Activated T-cell treated with anti-CD3 and anti-CD28 coated beads, Interleukin-2, amount 50 U/mL, for 4 hours (primary cell): ENCODE measurements around the gene WASF3. TPM values are rescaled to one million over a fixed set of nuclear protein-coding genes. Genes with fewer than 3 reads are reported as not detected.

ENCODE experiments used
- ATAC-seq, 2 donors: fragments of 200-7000 bp; cut with Tn5 transposase; one replicate each; pipeline ENCODE4 v1.10.0; 2021
- DNase-seq: peaks from one replicate; pipeline ENCODE4 v3.0.0-alpha.2; 2020
- H3K27me3 Mint-ChIP-seq: one replicate; pipeline ENCODE4 v1.8.0; 2021; ENCODE audit warnings: low read depth, mixed read lengths
- H3K36me3 Mint-ChIP-seq: one replicate; pipeline ENCODE4 v1.8.0; 2022; ENCODE audit warnings: mixed read lengths; ENCODE audit not compliant: insufficient read depth
- H3K4me1 Mint-ChIP-seq: one replicate; pipeline ENCODE4 v1.8.0; 2021; ENCODE audit warnings: low read depth, mixed read lengths
- H3K4me3 Mint-ChIP-seq: one replicate; pipeline ENCODE4 v1.8.0; 2021; ENCODE audit warnings: mild to moderate bottlenecking, moderate library complexity, mixed read lengths
- H3K9me3 Mint-ChIP-seq: one replicate; pipeline ENCODE4 v1.8.0; 2021; ENCODE audit warnings: mixed read lengths
- total RNA-seq, 3 donors: library from RNA; stranded (reverse); gene quantifications; one replicate each; pipeline ENCODE4 v1.2.1, GENCODE V29; 2021

WASF3 gene
- total RNA-seq, 3 donors from 2014 or later, result 0.14 to 0.33 (median 0.26) TPM

DNA sequence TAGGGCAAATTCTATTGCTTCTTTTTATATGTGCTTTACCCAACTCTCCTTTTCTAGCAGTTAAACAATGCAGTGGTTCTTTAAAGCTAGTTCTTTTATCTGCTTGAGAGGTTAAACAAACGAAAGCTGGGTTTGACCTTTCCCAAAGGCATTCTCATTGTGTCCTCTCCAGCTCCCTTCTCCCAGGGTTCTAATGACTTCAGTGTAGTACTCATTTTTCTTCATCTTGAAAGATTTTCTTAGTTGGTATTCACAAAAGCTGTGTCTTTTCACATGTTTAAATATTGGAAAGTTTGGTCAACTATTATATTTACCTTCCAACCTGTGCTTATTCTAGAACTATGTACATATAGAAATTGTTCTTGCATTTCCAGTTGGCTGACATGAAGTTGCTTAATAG is 1.5 kb downstream of the WASF3 start:
- no peaks in the 10 kb centered on the region for H3K36me3 Mint-ChIP-seq
- H3K9me3 Mint-ChIP-seq, result peaks cover 5% of the 10 kb centered on the region
- no peak overlapping the region for H3K4me3 Mint-ChIP-seq
- peaks cover 12% of the 10 kb centered on the region for H3K4me1 Mint-ChIP-seq
- no peak for DNase-seq
- ATAC-seq, result no peak
- H3K27me3 Mint-ChIP-seq, result peaks cover 49% of the 10 kb centered on the region

DNA sequence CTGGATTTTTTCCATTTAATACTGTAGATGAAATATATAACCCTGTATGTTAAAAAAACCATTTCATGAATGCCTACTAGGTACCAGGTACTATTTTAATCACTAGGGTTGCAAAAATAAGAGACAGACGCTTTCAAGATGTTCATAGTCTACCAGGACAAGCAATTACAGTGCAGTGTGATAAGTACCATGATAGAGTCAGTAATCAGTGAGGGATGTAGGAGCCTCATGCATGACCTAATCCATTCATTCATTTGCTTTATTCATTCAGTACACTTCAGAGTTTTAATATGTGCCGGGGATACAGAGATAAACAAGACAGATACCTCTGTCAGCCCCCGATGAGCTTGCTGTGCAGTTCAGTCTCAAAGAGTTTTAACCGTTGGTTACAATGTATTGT is 3.0 kb downstream of the WASF3 start:
- ATAC-seq, result no peak
- DNase-seq, result no peak
- H3K4me3 Mint-ChIP-seq, result no peak overlapping the region
- H3K4me1 Mint-ChIP-seq, result peaks cover 12% of the 10 kb centered on the region
- H3K9me3 Mint-ChIP-seq, result peaks cover under 1% of the 10 kb centered on the region
- H3K27me3 Mint-ChIP-seq, result peaks cover 42% of the 10 kb centered on the region
- no peaks in the 10 kb centered on the region for H3K36me3 Mint-ChIP-seq

DNA sequence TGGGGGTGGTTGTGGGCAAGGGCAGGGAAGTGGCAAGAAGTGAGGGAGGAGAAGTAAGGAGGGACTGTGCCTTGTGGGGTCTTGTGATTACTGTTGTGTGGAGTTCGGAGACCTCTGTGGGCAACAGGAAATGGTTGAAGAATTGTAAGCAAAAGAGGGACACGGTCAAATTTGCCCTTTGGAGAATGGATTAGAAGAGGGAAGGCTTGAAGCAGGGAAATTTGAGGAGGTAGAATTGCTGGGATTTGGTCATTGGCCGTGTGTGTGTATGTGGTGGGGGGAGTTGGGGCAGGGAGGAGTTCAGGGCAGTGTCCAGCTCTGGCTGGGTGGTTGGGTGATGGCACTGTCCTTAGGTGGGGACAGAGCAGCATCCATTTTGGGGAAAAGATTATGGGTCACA is 3.6 kb downstream of the WASF3 start:
- H3K9me3 Mint-ChIP-seq, result no peaks in the 10 kb centered on the region
- no peak for ATAC-seq

DNA sequence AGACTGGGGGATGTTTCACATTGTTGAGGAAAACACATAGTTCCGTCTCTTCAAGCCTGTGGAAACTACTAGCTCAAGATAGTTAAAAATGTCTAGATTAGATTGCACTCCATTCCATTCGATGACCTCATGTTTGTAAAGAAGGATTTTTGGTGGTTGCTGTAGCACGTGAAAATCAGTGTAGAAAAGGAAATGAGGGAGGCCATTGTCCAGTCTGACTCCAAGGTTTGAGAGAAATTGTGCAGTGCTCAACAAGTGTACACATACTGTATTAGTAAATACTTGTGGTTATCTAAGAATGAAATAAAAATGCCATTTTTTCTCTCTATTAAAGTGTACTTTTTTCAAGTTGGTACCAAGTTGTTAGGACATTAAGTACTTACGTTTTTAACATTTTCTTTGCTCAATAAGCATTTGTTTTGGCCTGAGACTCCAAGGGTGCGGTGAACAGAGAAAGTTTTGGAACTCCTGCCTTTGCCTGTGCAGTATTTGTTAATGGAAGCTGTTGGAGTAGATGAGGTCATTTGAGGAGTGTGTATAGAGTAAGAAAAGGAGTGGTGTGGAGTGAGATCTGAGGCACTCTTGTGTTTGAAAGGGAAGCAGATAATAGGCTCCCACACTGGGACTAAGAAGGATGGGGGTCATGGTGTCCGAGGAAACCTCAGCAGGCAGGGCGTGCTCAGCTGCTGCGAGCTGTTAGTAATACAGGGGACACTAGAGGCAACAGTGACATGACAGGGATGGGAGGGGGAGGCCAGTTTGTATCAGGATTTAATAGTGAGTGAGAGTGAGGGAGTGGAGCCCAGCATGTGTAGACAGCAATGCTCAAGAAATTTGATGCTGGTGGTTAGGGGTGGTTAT is 4.4 kb downstream of the WASF3 start:
- Mint-ChIP-seq H3K4me1 (peaks cover 10% of the 10 kb centered on the region), H3K4me3 (no peak overlapping the region), H3K36me3 (no peaks in the 10 kb centered on the region), H3K9me3 (no peaks in the 10 kb centered on the region), H3K27me3 (peaks cover 35% of the 10 kb centered on the region)
- DNase-seq (no peak), ATAC-seq (no peak)

More for the DNA sequence above, 3.6 kb downstream of the WASF3 start:
- Mint-ChIP-seq H3K4me1 (peaks cover 12% of the 10 kb centered on the region), H3K4me3 (no peak overlapping the region), H3K36me3 (no peaks in the 10 kb centered on the region), H3K27me3 (peaks cover 39% of the 10 kb centered on the region)
- DNase-seq, result no peak

DNA sequence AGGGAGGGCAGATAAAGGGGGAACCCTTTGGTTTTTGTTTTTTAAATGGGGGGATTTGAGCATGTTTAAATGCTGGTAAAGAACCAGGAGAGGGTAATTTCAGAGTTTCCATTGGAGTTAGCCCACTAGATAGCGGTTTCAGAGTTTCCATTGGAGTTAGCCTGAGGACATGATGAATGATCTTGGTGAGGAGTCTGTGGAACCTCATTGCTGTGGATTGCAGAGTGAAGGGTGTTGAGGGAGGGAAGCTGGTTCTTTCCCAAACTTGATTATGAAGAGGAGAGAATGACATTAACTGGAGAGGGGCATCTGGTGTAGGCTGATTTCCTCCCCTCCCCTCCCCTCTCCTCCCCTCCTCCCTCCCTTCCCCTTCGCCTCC is 5.0 kb downstream of the WASF3 start:
- peaks cover 9% of the 10 kb centered on the region for H3K4me1 Mint-ChIP-seq
- peaks cover 30% of the 10 kb centered on the region for H3K27me3 Mint-ChIP-seq
- ATAC-seq (no peak), DNase-seq (no peak)
- H3K9me3 Mint-ChIP-seq, result no peaks in the 10 kb centered on the region
- no peak overlapping the region for H3K4me3 Mint-ChIP-seq
- H3K36me3 Mint-ChIP-seq, result no peaks in the 10 kb centered on the region

DNA sequence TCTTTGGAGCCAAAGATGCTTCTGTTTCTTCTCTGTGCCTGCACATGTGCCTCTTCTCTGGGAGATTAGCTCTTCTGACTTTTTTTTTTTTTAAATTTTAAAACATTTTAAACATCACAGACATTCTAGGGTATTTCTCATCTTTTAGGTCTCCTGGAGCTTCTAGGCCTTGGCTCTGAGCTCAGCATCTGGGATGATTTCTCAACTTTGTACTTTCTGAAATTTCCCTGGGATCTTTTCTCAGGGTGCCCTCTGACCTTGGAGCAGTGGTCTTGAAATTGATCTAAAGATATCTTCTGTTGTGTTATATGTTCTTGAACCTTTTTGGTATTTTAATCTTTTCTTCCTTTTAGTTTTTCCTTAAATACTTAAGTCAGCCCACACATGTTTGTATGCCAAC is 6.2 kb downstream of the WASF3 start:
- Mint-ChIP-seq H3K36me3 (no peaks in the 10 kb centered on the region), H3K9me3 (no peaks in the 10 kb centered on the region), H3K4me1 (peaks cover 5% of the 10 kb centered on the region), H3K4me3 (no peak overlapping the region), H3K27me3 (peaks cover 31% of the 10 kb centered on the region)
- DNase-seq, result no peak
- ATAC-seq, result no peak

DNA sequence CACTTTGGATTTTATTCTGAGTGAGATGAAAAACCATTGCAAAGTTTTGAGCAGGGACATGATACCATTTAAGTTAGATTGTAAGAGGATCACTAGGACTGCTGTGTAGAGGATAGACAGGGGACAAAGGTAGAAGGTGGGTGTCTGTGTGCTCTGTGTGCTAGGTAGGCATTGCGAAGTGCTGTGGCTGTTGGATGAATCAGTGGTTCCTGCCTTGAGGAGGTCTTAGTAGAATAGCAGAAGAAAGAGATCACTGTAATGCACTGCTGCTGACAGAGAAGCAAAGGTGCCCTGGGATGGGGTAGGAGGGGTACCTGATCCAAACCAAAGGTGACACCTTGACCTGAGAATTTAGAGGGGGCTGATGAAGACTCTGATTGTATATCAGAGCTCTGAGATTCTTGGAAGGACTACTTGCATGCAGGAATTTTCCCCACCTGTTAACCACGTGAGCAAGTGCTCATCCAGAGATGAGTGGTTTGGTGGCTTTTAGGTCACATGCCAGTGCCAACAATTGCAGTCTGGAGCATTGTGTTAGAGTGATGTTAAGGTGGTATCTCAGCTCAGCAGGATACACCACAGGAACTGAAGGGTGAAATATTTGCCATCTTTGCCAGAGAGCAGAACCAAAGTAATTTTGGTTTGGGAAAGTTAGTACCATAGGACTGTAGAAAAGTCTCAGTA is 10.8 kb downstream of the WASF3 start:
- ATAC-seq (no peak), DNase-seq (no peak)
- Mint-ChIP-seq H3K9me3 (no peaks in the 10 kb centered on the region), H3K4me1 (no peaks in the 10 kb centered on the region), H3K4me3 (no peak overlapping the region), H3K27me3 (peaks cover 17% of the 10 kb centered on the region), H3K36me3 (no peaks in the 10 kb centered on the region)

DNA sequence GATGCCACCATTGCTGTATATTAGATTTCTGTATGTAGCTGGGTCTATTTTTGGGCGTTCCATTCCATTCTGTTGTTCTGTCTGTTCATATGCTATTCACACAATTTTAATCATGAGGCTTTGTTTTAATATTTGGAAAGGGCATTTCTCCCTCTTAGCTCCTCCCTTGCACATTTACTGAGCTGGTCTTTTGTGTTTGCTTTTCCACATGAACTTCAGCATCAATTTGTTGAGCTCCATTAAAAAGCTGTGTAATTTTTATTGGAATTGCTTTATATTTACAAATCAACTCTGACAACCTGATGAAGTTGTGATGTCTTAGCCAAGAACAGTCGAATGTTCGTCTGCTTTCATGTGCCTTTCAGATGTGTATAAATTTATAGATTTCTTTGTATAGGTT is 14.0 kb downstream of the WASF3 start:
- DNase-seq (no peak), ATAC-seq (no peak)
- no peaks in the 10 kb centered on the region for H3K36me3 Mint-ChIP-seq
- no peaks in the 10 kb centered on the region for H3K4me1 Mint-ChIP-seq
- H3K9me3 Mint-ChIP-seq, result peaks cover 4% of the 10 kb centered on the region
- no peak overlapping the region for H3K4me3 Mint-ChIP-seq
- peaks cover 11% of the 10 kb centered on the region for H3K27me3 Mint-ChIP-seq

DNA sequence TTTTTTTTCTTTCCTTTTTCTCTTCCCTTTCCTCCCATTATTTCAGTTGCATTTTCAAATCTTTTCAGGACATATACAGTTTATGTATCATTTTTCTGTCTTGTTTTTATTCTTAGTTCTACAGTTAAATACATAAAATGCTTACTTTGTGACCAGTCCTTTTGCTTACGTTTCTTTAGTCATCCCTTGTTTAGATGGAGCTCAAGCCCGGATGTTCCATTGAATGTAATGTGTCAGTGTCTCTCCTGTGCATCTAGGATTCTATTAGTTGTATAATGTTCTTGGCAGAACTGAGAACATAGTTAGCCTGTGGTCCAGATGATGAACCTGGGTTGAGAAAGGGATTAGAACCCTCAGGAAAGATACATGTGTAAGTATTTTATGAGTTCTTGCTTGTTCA is 17.8 kb downstream of the WASF3 start:
- Mint-ChIP-seq H3K9me3 (peaks cover 10% of the 10 kb centered on the region), H3K27me3 (peaks cover 7% of the 10 kb centered on the region), H3K36me3 (no peaks in the 10 kb centered on the region), H3K4me3 (no peak overlapping the region), H3K4me1 (no peaks in the 10 kb centered on the region)
- DNase-seq, result no peak
- no peak for ATAC-seq

DNA sequence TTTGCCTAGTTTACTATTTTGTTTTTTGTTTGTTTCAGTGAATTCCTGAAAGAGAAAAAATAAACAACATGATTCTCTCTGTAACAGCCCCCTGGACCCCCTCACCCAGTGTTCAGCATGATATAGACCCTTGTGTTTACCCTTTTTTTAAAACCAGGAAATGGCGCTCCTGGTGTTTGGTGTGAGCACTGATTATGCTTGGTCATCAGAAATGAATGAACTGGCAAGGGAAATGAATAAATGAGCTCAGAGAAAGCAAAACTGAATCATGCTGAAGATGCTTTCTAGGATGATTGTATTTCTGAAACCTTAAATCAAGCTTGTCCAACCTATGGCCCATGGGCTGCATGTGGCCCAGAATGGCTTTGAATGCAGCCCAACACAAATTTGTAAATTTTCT is 22.1 kb downstream of the WASF3 start:
- Mint-ChIP-seq H3K4me3 (no peak overlapping the region), H3K36me3 (no peaks in the 10 kb centered on the region), H3K9me3 (peaks cover 10% of the 10 kb centered on the region), H3K27me3 (peaks cover 20% of the 10 kb centered on the region), H3K4me1 (no peaks in the 10 kb centered on the region)
- ATAC-seq (no peak), DNase-seq (no peak)

DNA sequence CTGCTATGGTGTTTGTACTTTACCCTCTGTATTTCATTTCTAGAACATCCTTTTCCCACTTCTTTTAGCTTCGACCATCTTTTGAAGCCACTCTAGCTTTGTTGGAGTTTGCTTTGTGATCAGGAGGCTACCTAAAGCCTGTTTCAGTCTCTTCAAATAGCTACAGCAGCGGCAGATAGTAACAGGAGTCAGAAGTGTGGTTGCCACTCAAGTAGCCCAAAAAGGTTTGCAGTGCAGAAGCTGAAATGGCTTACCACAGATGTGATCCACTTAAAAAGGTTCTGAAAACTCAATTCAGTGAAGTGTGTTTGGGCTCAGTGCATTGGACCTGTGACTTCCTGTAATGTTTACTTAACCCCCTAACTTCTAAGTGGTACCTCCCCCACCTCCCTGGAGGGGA is 26.2 kb downstream of the WASF3 start:
- Mint-ChIP-seq H3K4me3 (no peak overlapping the region), H3K36me3 (no peaks in the 10 kb centered on the region), H3K27me3 (peaks cover 14% of the 10 kb centered on the region), H3K9me3 (peaks cover under 1% of the 10 kb centered on the region), H3K4me1 (no peaks in the 10 kb centered on the region)
- DNase-seq, result no peak
- ATAC-seq, result no peak

DNA sequence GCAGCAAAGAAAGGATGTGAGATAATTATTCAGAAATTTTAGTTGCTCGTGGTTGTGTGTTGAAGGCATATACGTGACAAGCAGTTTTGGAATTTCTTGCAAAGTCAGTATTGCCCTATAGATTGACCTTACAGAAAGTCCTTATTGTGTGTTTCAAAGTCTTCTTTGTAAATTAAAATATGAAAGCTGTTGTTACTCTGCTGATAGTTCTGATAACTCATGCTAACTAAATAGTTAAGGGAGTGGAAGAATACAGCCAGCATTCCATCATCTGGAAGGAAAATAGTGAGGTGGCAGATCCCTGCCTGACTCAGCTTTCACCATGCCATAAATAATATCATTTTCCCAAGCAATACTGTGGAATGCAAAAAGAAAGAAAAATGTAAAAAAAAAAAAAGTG is 27.2 kb downstream of the WASF3 start:
- Mint-ChIP-seq H3K9me3 (no peaks in the 10 kb centered on the region), H3K27me3 (peaks cover 18% of the 10 kb centered on the region), H3K4me3 (no peak overlapping the region), H3K36me3 (no peaks in the 10 kb centered on the region), H3K4me1 (no peaks in the 10 kb centered on the region)
- ATAC-seq, result no peak
- no peak for DNase-seq

DNA sequence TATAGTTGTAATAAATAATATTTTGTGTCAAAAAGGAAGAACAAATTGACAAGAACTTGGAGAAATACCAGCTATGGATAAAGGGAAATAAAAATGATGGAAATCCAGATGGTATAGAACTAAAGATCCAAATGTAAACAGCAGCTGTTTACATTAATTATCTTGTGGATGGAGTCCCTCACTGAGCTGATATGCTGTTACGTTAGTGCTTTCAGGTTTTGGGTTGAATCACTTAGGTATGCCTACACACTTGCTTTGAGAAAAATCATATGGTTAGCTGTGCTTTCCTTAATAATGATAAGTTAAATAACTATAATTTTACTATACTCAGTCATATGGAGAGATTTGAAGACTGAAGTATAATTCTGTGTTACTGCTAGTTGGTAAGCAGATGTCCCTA is 27.7 kb downstream of the WASF3 start:
- H3K4me3 Mint-ChIP-seq, result no peak overlapping the region
- H3K27me3 Mint-ChIP-seq, result peaks cover 18% of the 10 kb centered on the region
- no peaks in the 10 kb centered on the region for H3K36me3 Mint-ChIP-seq
- no peak for ATAC-seq
- no peak for DNase-seq
- no peaks in the 10 kb centered on the region for H3K9me3 Mint-ChIP-seq
- no peaks in the 10 kb centered on the region for H3K4me1 Mint-ChIP-seq

DNA sequence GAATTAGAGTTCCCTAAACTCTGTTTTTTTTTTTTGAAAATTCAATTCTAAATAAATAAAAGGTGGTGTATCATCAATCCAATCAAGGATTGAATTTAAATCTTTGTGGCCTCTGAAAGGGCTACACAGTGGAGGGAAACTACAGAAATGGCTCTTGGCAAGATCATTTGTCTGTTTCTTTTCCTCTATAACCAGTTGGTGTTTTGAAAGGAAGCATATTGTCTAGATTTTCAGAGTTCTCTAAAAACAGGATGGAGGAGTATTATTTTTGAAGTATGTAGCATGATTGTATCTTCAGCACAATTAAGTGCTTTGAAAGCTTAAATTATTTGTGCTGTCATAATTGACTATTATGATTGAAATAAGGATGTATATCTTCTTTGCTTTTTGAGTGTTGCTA is 29.8 kb downstream of the WASF3 start:
- H3K9me3 Mint-ChIP-seq, result no peaks in the 10 kb centered on the region
- ATAC-seq, result no peak
- no peak for DNase-seq
- H3K4me1 Mint-ChIP-seq, result no peaks in the 10 kb centered on the region
- no peaks in the 10 kb centered on the region for H3K36me3 Mint-ChIP-seq
- H3K4me3 Mint-ChIP-seq, result no peak overlapping the region
- peaks cover 24% of the 10 kb centered on the region for H3K27me3 Mint-ChIP-seq

DNA sequence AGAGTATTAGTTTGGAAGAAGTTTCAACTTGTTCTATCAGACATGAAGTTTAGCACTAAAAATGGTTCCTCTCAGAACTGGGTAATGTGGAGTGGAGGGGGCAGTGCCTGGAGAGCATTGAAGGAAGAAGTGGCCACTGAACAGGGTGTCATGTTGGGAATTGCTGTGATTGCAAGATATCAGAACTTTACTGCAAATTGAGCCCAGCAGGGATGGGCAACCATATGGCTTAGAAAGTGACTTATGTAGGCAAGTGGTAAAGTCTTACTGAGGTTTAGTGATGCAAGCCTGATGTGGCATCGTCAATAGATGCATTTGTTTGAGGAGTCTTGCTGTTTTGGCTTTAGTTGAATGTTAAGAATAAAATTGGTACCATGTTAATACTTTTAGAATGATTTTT is 31.7 kb downstream of the WASF3 start:
- no peak for ATAC-seq
- no peaks in the 10 kb centered on the region for H3K9me3 Mint-ChIP-seq

More for the DNA sequence above, 31.7 kb downstream of the WASF3 start:
- Mint-ChIP-seq H3K36me3 (no peaks in the 10 kb centered on the region), H3K27me3 (peaks cover 13% of the 10 kb centered on the region), H3K4me1 (no peaks in the 10 kb centered on the region), H3K4me3 (no peak overlapping the region)
- DNase-seq, result no peak
